Endothelial cell of umbilical vein (primary cell): ENCODE data around the gene ZFP1. TPM values are rescaled to one million over a fixed set of nuclear protein-coding genes. Genes with fewer than 3 reads are reported as not detected.

Experiments used
- BruUV-seq: library from RNA; stranded (reverse); fragments of 400-500 nt; replicated peaks from 2 replicates; lab custom pipeline; 2021; lab: Mats Ljungman, UMichigan
- CTCF ChIA-PET: fragments of 300-600, 350-600 bp; sonication (Branson Sonifier 250); formaldehyde crosslinking; loops from one replicate; lab custom pipeline; 2021; ENCODE audit warnings: antibody characterized with exemption, inconsistent platforms; lab: Charles Lee
- POLR2A ChIA-PET: fragments of 300-600, 350-600 bp; sonication (Branson Sonifier 250); formaldehyde crosslinking; loops from one replicate; lab custom pipeline; 2021; ENCODE audit warnings: antibody characterized with exemption, inconsistent platforms; lab: Charles Lee
- DNase-seq: peaks from one replicate; pipeline ENCODE4 v3.0.0-alpha.2; 2011; ENCODE audit warnings: low read depth, low spot score
- FAIRE-seq: peaks from 2 replicates; lab custom pipeline; 2011; peaks lifted over from hg19 to GRCh38; lab: Jason Lieb, UNC
- H2AFZ ChIP-seq: 2 replicates; pipeline ENCODE4 v1.6.0; 2012; ENCODE audit warnings: low read depth, low read length, control low read depth, inconsistent platforms
- H3K27ac ChIP-seq: 2 replicates; pipeline ENCODE4 v1.5.1; 2011; ENCODE audit warnings: low read depth, mild to moderate bottlenecking, control low read depth, low read length, moderate library complexity; ENCODE audit not compliant: insufficient read depth
- H3K27me3 ChIP-seq, 2 experiments: 2 replicates each; pipeline versions ENCODE4 v1.6.0 to v1.6.1; 2011; ENCODE audit warnings: low read length in 2 of 2, mixed read lengths in 1 of 2; ENCODE audit not compliant: control insufficient read depth in 2 of 2, insufficient read depth in 2 of 2
- H3K36me3 ChIP-seq, 2 experiments: 2 replicates in 1 of 2; 3 replicates in 1 of 2; pipeline ENCODE4 v1.5.1; 2011; ENCODE audit warnings: low read length in 2 of 2, mild to moderate bottlenecking in 1 of 2, moderate library complexity in 1 of 2; ENCODE audit not compliant: control insufficient read depth in 2 of 2, insufficient read depth in 2 of 2; ENCODE audit errors: extremely low read depth in 1 of 2
- H3K4me1 ChIP-seq: 3 replicates; pipeline ENCODE4 v1.5.1; 2011; ENCODE audit warnings: mild to moderate bottlenecking, low read length; ENCODE audit not compliant: control insufficient read depth, insufficient read depth; ENCODE audit errors: extremely low read depth
- H3K4me2 ChIP-seq: 2 replicates; pipeline ENCODE4 v1.6.1; 2011; ENCODE audit warnings: low read length, control low read depth, mixed read lengths; ENCODE audit not compliant: insufficient read depth
- H3K4me3 ChIP-seq, 3 experiments: fragments of 200-600 bp in 1 of 3; sonication (generic), shearing (Covaris generic) in 1 of 3; replicated peaks in 1 of 3; 2 replicates each; pipeline ENCODE4 v1.5.1; 2011 to 2016; ENCODE audit warnings: control low read depth in 3 of 3, low read length in 3 of 3, mild to moderate bottlenecking in 2 of 3, inconsistent platforms in 1 of 3, low read depth in 1 of 3, moderate library complexity in 1 of 3; ENCODE audit not compliant: insufficient read depth in 1 of 3
- H3K79me2 ChIP-seq: 2 replicates; pipeline ENCODE4 v1.6.0; 2012; ENCODE audit warnings: low read length, inconsistent platforms; ENCODE audit not compliant: control insufficient read depth, insufficient read depth
- H3K9ac ChIP-seq: replicated peaks from 2 replicates; pipeline ENCODE3; 2011; ENCODE audit warnings: low read length, control low read depth; ENCODE audit not compliant: insufficient read depth; ENCODE audit errors: extremely low read depth
- H3K9me1 ChIP-seq: replicated peaks from 3 replicates; pipeline ENCODE4 v1.6.0; 2011; ENCODE audit warnings: mild to moderate bottlenecking, low read length; ENCODE audit not compliant: control insufficient read depth, insufficient read depth; ENCODE audit errors: extremely low read depth
- H3K9me3 ChIP-seq: replicated peaks from 2 replicates; pipeline ENCODE4 v1.5.1; 2012; ENCODE audit warnings: low read length, inconsistent platforms; ENCODE audit not compliant: control insufficient read depth, insufficient read depth
- H4K20me1 ChIP-seq: replicated peaks from 2 replicates; pipeline ENCODE3; 2011; ENCODE audit warnings: mild to moderate bottlenecking, low read length; ENCODE audit not compliant: control insufficient read depth, insufficient read depth; ENCODE audit errors: extremely low read depth
- CTCF ChIP-seq, 2 donors: IDR thresholded peaks; 1 replicate in 1 of 2; 2 replicates in 1 of 2; pipeline ENCODE4 v1.5.1; 2011; ENCODE audit warnings: low read length in 2 of 2, mild to moderate bottlenecking in 2 of 2, moderate library complexity in 2 of 2, control low read depth in 1 of 2, inconsistent platforms in 1 of 2, low read depth in 1 of 2; ENCODE audit not compliant: insufficient read depth in 1 of 2; ENCODE audit errors: extremely low read depth in 1 of 2
- EZH2 ChIP-seq: IDR thresholded peaks from 2 replicates; pipeline ENCODE4 v1.6.1; 2012; ENCODE audit warnings: borderline replicate concordance, low read depth, mild to moderate bottlenecking, moderate library complexity, low read length, inconsistent platforms; ENCODE audit not compliant: severe bottlenecking
- FOS ChIP-seq: IDR thresholded peaks from 2 replicates; pipeline ENCODE4 v1.6.1; 2011; ENCODE audit warnings: mild to moderate bottlenecking, low read length, moderate library complexity, borderline replicate concordance; ENCODE audit not compliant: insufficient read depth
- GATA2 ChIP-seq: IDR thresholded peaks from 2 replicates; pipeline ENCODE4 v1.7.0; 2011; ENCODE audit warnings: low read depth, mild to moderate bottlenecking, moderate library complexity, mixed read lengths, low read length; ENCODE audit not compliant: insufficient read length, insufficient read depth
- JUN ChIP-seq: IDR thresholded peaks from 2 replicates; pipeline ENCODE4 v1.6.1; 2011; ENCODE audit warnings: borderline replicate concordance, low read depth; ENCODE audit not compliant: insufficient read length, insufficient read depth
- MAX ChIP-seq: IDR thresholded peaks from 2 replicates; pipeline ENCODE4 v1.6.1; 2011; ENCODE audit not compliant: insufficient read depth, insufficient read length
- MYC ChIP-seq: IDR thresholded peaks from one replicate; pipeline ENCODE4 v1.6.1; 2011; ENCODE audit warnings: mild to moderate bottlenecking, low read depth, low read length
- POLR2A ChIP-seq: IDR thresholded peaks from 2 replicates; pipeline ENCODE4 v1.6.1; 2012; ENCODE audit warnings: low read depth, mild to moderate bottlenecking, control low read depth, low read length
- POLR2AphosphoS5 ChIP-seq: IDR thresholded peaks from 2 replicates; pipeline ENCODE4 v1.6.1; 2012; ENCODE audit warnings: low read depth, mild to moderate bottlenecking, control low read depth, low read length, moderate library complexity; ENCODE audit not compliant: insufficient read depth
- dilution Hi-C: fragments of 300-500 bp; cut with MboI; formaldehyde crosslinking; loops from one replicate; pipeline ENCODE4 v1.15.0; 2019; ENCODE audit warnings: low sequenced_read_pairs; ENCODE audit not compliant: extremely low pct_ligation_motif_present
- intact Hi-C: fragments of 100-400 bp; cut with micrococcal nuclease; formaldehyde crosslinking; loops from one replicate; pipeline ENCODE4 v1.10.0; 2022
- polyA plus RNA-seq, 4 experiments: library from polyadenylated mRNA; depleted of rRNA in 3 of 4; stranded (reverse) in 3 of 4; unstranded in 1 of 4; fragments of >200 nt; gene quantifications; 2 replicates each; pipeline versions ENCODE4 v1.2.1 to v1.2.3, GENCODE V29; 2011 to 2012; ENCODE audit warnings: missing spikeins in 1 of 4
- total RNA-seq: library from RNA; stranded (reverse); gene quantifications from 2 replicates; pipeline ENCODE4 v1.2.3, GENCODE V29; 2021

The ZFP1 gene
- total and polyA plus RNA-seq, 2 donors (not counting 3 experiments of a cell fraction or from before 2014, with no cell fraction given): 2.8 to 9.8 TPM

GRCh38 chr16:75139498-75139897 is 8.8 kb upstream of the ZFP1 start:
- no TSS peak for BruUV-seq
- dilution Hi-C loops (no loop called here), intact Hi-C loops (no loop called here)
- Histone ChIP-seq H3K9me3 (no peaks in the 10 kb centered on the region), H4K20me1 (no peaks in the 10 kb centered on the region), H3K4me2 (no peak overlapping the region), H2AFZ (no peak overlapping the region), H3K79me2 (no peaks in the 10 kb centered on the region), H3K4me1 (no peaks in the 10 kb centered on the region), H3K27ac (no peak overlapping the region), H3K4me3 (no peak overlapping the region), H3K9ac (no peak overlapping the region), H3K27me3 (no peaks in the 10 kb centered on the region), H3K9me1 (no peaks in the 10 kb centered on the region), H3K36me3 (no peaks in the 10 kb centered on the region)
- TF ChIP-seq CTCF (IDR thresholded peaks at IDR 0.05; ENCODE audit: extremely low read depth in 1 of 2, insufficient read depth in 1 of 2, low read depth in 1 of 2, low read length in 2 of 2) (no peak), GATA2 (no peak), JUN (no peak), EZH2 (no peak), MAX (no peak), POLR2AphosphoS5 (no peak), FOS (no peak), MYC (no peak), POLR2A (no peak)
- POLR2A ChIA-PET: no interaction called here
- CTCF ChIA-PET: interaction anchor here (1.5 kb wide), 1 partner anchor 28 kb away, joined by 4 read pairs; no protein-coding TSS in a partner anchor
- no peak for FAIRE-seq
- no peak for DNase-seq
